ENCODE results near the gene LHX3.
"Not testable (repeated sequence)": the region's sequence is repeated elsewhere in the genome, so short reads cannot be mapped to it uniquely, and the experiment has no call there.

The LHX3 gene

GRCh38 chr9:136154943-136155342 lies 50.0 kb downstream of the LHX3 start:
- DNase-seq (ENCODE audit: low read depth, low spot score) = no peak

- no peak for DNase-seq (ENCODE audit: low read depth, low spot score)
Observed at GRCh38 chr9:136153381-136154065, 51.4 kb downstream of the LHX3 start.

GRCh38 chr9:136152931-136153330 lies 52.0 kb downstream of the LHX3 start:
- no peak for DNase-seq (ENCODE audit: low read depth, low spot score)

- no peak for DNase-seq (ENCODE audit: low read depth, low spot score)
Observed at GRCh38 chr9:136152543-136152866, 52.4 kb downstream of the LHX3 start.

GRCh38 chr9:136151848-136152542 lies 52.9 kb downstream of the LHX3 start:
- DNase-seq (ENCODE audit: low read depth, low spot score) = no peak

- no peak for DNase-seq (ENCODE audit: low read depth, low spot score)
Observed at GRCh38 chr9:136151214-136151804, 53.6 kb downstream of the LHX3 start.

- DNase-seq (ENCODE audit: low read depth, low spot score) = not testable (repeated sequence)
Observed at GRCh38 chr9:136150664-136151213, 54.2 kb downstream of the LHX3 start.

GRCh38 chr9:136149853-136150252 lies 55.1 kb downstream of the LHX3 start:
- no peak for DNase-seq (ENCODE audit: low read depth, low spot score)

- no peak for DNase-seq (ENCODE audit: low read depth, low spot score)
Observed at GRCh38 chr9:136149337-136149736, 55.6 kb downstream of the LHX3 start.

- no peak for DNase-seq (ENCODE audit: low read depth, low spot score)
Observed at GRCh38 chr9:136148766-136149165, 56.2 kb downstream of the LHX3 start.

- DNase-seq (ENCODE audit: low read depth, low spot score) = no peak
Observed at GRCh38 chr9:136147890-136148714, 56.8 kb downstream of the LHX3 start.

- DNase-seq (ENCODE audit: low read depth, low spot score) = no peak
Observed at GRCh38 chr9:136147038-136147889, 57.7 kb downstream of the LHX3 start.

Measured in iPS DF 19.7 (cell line).